GM21526 (cell line): ENCODE results near the gene HOXD3.

Experiments used
- ATAC-seq: cut with Tn5 transposase; IDR thresholded peaks from one replicate; pipeline ENCODE4 v1.9.1; 2021; ENCODE audit warnings: moderate library complexity; ENCODE audit not compliant: unreplicated experiment, low FRiP score

The HOXD3 gene

DNA sequence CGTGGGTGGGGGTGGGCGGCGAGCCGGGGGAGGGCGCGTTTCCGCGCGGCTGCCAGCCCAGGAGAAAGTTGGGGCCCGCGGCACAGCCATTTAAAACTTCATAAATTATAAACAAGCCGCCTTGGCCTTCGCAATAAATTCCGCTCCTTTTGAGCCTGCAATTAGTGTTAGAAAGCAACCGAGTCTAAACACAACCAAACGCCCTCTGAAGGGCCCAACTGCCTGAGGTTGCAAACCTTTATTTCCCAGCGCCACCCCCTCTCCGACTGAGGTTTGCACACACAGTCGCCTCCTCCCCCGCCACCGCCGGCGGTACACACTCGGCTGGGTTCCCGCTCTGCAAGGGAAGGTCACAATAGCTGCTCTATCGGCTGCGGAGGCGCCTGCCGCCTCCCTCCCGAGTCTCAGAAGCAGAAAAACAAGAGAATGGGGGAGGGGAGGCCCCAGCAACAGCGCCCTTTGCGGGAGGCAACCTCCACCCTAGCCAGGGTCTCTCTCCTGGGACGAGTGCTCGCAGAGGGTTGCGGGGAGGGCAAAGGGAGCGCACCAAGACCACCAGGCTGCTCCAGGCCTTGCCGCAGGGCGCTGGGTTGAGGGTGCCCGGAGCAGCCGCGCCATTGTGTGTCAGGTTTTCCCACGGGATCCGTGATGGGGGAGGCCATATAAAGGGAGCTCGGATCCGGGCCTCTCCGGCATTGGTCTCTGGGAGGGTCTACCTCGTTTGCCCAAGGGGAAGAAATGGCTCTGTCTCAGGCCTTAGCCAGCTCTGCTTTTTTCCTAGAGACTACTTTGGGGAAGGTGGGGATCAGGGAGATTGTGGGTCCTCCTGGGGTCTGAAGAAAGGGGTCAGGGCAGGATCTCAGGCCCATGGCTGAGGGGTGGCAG lies 18.0 kb downstream of the HOXD3 start:
- no peak for ATAC-seq

GRCh38 chr2:176175709-176176607 lies 18.9 kb downstream of the HOXD3 start:
- no peak for ATAC-seq

DNA sequence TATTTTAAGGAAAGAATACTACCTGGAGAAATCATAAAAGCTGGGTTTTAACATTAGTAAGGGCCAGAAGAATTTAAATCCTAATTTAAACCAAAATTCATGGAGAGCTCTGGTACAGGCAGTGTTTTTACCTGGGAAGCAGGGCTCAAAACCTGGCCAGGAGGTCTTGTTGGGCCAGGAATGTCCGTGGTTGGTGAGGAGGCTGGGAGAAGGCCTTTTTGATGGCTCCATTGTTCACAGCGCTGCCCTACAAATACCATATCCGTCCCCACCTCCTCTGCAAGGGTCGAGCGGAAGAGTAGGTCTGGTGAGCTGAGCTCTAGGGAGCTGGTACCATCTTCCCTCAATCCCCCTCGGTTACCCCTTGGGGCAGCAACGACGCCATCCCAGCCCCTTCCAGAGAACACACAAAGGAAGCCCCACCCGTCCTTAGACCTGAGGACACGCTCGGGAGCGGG lies 20.5 kb downstream of the HOXD3 start:
- no peak for ATAC-seq

DNA sequence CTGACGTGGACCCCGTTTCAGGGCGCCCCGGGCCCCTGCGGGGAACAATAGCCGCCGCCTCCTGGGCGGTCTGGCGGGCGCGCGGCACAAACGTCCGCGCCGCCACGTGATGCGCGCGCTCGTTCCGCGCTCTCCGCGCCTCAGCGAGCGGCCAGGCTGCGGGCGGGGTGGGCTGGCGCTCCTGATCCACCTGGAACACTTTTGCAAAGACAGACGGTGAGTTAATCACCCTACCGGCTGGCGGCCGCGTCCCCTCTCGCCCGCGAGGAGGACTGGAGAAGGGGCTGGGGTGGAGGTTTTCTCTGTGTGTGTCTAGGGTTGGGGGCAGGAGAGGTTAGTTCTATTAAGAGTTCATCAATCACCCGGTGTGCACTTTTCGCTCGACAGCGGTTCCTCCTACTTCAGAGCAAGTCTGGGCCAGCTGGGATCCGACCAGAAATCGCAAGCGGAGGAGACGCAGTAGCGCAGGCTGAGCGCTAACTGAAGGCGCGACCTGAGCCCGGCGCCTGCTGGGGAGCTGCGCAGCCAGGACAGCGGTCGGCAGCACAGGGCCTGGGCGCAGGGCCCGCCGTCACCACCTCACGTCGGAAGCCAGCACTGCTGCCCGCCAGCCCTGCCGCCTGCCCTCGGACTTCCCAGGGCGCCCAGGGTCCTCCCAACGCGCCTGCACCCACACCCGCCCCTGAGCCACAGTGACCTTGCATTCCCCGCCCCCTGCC lies 21.1 kb downstream of the HOXD3 start:
- ATAC-seq: no peak

- no peak for ATAC-seq
These were observed 21.7 kb downstream of the HOXD3 start for GRCh38 chr2:176178757-176179295.

- ATAC-seq: no peak
These were observed 24.4 kb downstream of the HOXD3 start for GRCh38 chr2:176181551-176181950.

DNA sequence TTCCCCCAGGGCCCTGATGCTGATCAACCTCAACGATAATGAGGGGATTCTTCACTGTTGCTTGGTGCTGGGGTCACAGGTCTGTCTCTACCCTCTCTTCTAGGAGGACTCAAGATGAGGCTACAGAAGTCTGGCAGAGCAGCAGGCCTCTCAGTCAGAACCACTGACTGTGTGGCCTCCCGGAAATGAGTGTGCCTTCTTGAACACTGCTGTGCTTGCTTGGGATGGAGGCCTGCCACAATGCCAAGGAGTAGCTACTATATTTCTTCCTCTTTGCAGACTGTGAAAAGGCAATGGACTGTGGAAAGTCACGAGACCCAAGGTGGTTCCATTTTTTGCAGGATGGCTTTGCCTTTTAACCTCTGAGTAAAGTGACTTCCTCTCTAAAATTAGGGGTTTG lies 25.6 kb downstream of the HOXD3 start:
- ATAC-seq: no peak

GRCh38 chr2:176184749-176185148 lies 27.6 kb downstream of the HOXD3 start:
- ATAC-seq: no peak

GRCh38 chr2:176186024-176186423 lies 28.9 kb downstream of the HOXD3 start:
- no peak for ATAC-seq

- no peak for ATAC-seq
These were observed 30.2 kb downstream of the HOXD3 start for GRCh38 chr2:176187200-176187898.

- no peak for ATAC-seq
These were observed 31.0 kb downstream of the HOXD3 start, which contains the start of gene HOXD1 for GRCh38 chr2:176187899-176188773. Gene HOXD1, plus strand, starts transcription at chr2:176188668. Its CDS starts 134 bp downstream, at chr2:176188802.

GRCh38 chr2:176188774-176189680 lies 31.9 kb downstream of the HOXD3 start:
- ATAC-seq: no peak

DNA sequence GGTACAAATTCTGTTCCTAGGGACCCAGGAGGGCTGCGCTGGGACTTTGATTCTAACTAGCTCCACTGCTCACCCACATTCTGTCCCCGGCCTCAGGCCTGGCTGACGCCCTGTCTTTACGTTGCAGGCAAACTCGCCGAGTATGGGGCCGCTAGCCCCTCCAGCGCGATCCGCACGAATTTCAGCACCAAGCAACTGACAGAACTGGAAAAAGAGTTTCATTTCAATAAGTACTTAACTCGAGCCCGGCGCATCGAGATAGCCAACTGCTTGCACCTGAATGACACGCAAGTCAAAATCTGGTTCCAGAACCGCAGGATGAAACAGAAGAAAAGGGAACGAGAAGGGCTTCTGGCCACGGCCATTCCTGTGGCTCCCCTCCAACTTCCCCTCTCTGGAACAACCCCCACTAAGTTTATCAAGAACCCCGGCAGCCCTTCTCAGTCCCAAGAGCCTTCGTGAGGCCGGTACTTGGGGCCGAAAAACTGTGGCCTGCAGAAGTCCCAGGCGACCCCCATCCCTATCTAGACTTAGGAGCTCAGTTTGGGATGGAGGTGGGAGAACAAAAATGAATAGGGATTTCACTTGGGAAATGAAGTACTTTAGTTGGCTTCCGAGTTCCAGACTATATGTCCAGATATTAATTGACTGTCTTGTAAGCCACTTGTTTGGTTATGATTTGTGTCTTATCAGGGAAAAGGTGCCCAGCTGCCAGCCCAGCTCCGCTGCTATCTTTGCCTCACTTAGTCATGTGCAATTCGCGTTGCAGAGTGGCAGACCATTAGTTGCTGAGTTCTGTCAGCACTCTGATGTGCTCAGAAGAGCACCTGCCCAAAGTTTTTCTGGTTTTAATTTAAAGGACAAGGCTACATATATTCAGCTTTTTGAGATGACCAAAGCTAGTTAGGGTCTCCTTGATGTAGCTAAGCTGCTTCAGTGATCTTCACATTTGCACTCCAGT lies 32.9 kb downstream of the HOXD3 start:
- ATAC-seq: no peak

DNA sequence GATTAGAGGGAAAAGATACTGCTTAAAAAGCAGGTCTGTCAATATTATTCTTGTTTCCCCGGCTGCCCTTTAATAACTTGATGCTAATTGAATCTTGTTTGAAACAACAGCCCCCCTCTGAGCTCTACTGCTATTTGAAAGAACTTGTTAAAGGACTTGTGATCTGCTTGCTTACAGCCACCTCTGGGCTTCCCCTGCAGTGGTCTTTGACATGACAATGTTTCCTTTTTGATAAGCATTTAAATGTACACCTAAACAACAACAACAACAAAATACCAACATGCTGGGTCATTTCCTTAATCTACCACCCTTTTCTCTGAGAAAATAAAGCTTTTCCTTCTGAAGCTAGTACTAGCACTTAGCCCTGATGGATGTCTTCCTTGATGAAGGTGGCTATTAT lies 35.2 kb downstream of the HOXD3 start:
- ATAC-seq: no peak

- no peak for ATAC-seq
These were observed 35.9 kb downstream of the HOXD3 start for GRCh38 chr2:176193048-176193447.

GRCh38 chr2:176199902-176200301 lies 42.8 kb downstream of the HOXD3 start:
- ATAC-seq: no peak

GRCh38 chr2:176200971-176201370 lies 43.9 kb downstream of the HOXD3 start:
- no peak for ATAC-seq
